NCI-H345 treated with DMSO at 0.1 percent for 48 hours (cell line): Measurements from ENCODE around the gene BTRC.

Experiments
- DNase-seq: peaks from one replicate; lab custom pipeline; 2025; ENCODE audit not compliant: unreplicated experiment; lab: John Stamatoyannopoulos, UW

The BTRC gene

DNA sequence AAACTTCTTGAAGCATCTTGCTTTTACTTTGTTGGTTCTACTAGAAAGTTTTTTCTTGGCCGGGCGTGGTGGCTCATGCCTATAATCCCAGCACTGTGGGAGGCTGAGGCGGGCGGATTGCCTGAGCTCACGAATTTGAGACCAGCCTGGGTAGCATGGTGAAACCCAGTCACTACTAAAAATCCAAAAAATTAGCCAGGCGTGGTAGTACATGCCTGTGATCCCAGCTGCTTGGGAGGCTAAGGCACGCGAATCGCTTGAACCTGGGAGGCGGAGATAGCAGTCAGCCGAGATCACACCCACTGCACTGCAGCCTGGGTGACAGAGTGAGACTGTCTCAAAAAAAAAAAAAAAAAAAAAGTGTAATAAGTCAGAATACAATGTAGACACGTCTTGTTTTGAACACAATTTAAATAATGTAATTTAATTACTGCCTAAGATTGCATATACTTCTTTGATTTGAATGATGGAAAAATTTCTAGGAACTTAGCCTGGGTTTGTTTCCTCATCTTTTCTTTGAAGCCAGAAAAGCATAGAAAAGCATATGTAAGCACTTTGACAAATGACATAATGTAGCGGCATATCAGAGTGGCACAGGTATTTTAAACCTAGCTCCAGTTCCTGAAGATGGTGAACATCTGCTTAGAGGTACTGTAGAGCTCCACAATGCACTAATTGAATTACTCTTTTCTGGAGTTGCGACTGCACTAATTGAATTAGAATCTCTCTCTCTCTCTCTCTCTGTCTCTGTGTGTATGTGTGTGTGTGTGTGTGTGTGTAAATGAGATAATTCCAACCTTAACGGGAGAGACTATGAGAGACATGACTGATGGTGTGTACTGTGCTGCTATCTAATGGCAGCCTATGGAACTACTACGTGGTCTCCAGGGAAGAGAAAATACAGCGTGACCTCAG is 87.8 kb downstream of the BTRC start:
- DNase-seq, result peak; percentile 22

DNA sequence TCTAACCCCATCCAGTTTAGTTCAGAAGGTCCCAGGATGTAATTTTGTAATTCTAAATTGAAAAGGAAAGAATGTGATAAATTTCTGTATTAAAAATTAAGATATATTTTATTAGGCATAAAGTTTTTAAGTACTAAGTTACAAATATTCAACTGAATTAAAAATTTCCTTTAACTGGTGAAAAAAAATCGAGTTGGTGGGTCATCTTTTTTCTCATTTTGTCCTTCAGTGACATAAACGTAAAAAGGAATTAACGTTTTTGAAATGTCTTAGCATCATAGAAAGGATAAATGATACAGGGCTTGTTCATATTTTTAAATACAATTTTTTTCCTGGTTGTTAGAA is 88.5 kb downstream of the BTRC start:
- DNase-seq, result no peak

DNA sequence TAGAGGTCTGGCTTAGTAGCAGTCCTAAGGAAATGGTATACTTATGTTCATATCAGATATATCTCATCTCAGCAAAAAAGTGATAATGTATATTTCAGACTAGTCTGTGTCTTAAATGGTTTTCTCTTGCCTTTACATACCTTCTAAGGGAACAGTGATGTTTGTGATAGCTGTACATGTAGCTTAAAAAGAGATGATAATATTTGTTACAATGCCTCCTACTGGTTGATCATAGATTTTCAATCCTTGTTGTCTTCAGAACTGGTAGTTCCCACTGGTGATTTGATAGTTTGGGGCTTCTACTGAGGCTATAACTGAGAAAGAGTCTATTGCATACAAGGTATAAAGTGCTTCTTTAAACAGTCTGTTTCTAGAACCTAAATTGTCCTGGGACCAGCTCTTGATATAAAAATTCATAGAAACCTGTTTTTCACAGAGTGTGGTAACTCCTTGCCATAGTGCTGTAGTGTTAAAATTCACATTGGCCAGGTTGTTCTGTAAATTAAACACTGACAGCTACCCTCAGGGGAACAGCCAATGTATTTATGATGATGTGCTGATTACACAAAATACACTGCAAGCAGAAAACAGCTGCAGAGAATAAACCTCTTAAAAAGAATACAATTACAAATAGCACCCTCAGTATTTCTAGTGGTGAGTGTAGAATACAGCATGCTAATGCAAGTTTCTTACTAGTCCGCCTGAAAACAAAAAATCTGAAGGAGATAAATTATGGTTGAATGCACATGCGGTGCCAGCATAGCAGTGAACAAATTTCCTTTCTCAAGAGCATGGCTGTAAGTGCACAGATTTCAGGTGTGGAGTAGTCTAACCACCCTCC is 90.3 kb downstream of the BTRC start:
- peak; percentile 0 for DNase-seq

DNA sequence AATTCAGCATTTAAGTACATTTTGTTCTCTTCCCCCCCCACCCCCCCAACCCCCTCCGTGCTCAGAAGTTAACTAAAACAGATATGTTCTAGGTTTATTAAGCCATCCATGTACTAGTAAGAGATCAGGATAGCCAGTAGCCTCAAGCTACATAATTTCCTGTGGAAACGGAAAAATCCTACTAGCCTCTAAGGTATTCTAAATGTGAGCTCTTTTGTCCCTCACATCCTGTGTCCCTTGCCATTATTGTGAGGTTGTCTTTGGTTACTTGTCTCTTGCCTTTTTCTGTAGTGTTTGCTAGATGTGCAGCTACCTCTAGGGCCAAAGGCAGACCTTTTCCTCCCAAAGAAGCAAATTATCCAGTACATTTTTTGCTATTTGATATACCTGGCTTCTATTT is 92.1 kb downstream of the BTRC start:
- no peak for DNase-seq

DNA sequence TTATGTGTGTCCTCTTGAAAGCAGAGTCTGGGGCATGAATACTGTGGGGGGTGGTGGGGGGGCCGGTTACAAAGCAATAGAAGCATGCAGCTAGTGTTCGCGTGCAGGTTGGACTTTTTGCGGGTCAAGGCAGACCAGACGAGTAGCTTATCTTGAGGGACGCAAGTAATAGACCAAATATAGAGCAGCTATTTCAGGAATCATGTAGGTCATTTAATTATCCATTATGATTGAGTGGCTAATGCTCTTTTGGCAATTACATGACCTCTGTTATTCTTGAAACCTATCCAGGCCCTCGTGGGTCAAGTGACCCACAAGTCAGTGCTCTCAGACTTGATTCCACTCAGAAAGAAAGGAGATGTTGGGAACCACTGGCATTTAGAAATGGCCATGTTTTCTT is 93.0 kb downstream of the BTRC start:
- DNase-seq, result no peak

DNA sequence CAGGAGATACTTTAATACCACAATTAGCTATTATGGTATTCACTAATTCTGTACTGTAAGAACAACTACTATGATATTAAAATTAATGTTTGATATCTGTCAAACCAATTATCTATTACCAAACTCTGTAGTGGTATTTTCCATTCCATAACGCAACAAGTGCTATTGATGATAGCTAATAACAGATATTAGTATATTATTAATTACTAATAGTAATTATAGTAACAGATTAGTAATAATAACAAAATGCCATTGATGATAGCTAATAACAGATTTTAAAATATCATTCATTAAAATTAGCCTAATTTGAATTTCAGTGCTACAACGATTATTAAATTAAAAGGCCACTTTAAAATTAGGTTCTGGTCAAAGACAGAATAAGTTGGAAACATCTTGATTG is 93.5 kb downstream of the BTRC start:
- no peak for DNase-seq

DNA sequence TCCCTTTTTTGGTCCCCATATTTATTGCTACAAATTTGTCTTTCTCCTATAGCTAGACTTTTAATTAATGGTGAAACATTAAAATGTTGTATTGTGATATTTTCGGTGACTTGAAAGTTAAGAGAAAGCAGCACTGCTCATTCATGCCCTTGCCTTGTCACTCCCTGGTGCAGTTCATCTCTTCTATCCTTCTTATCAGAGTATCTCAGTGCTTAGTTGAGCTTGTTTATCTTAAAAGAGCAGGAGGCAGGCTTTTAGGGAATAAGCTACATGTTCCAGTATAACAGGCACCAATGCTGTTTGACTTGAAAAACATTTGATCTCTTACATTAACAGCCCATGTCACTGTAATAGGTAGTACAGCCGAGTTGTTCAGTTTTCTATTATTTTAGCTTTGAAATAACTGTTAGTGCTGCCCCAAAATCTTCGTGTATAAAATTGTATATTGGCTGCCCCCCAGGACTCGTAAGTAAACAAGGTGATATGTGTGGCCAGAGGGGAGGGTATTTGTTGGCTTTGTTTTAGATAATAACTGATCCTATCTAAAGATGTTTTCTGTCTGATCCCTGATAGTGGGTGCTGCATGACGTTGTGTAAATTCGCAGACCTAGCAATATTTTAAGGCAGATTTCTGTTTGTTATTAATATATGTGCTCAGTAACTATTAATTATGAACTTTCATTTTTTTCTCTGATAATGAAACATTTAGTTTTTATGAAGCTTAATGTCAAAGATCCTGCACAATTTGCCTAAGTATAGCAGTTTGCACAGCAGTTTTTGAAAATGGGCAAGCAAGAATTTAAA is 96.5 kb downstream of the BTRC start:
- no peak for DNase-seq

DNA sequence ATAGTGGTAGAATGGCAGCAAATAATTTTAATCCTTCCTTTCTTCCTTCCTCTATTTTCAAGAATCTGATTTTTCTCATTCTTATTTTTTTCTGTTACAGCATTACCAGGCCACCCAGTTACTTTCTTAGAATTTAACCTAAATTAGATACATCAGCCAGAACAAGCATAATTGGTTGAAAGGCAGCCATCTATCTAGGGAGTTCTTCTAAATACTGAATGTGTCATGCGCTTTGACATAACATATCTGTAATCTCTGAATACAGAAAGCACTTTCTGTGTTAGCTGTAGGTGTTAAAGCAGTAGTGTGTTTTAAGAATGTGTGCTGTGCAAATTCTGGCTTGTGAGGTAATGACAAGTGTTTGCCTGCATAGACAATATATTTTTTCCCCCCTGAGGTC is 97.3 kb downstream of the BTRC start:
- no peak for DNase-seq

DNA sequence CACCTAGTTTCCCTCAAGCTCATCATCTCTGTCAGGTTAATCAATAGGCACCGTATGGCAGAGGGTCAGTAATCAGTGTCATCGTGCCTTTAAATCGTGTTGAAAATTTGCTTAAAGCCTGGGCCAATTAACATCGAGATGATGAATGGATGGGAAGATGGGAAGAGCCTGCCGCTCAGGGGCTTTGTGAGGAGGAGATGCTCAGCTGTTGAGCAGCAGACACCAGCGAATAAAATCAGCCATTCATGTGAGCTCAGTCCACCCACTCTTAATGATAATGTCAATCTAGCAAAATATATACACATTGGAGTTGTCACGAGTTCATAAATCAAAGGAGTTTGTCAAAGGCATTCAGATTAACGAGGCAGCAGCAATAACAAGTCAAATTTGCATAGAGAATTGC is 97.7 kb downstream of the BTRC start:
- no peak for DNase-seq

DNA sequence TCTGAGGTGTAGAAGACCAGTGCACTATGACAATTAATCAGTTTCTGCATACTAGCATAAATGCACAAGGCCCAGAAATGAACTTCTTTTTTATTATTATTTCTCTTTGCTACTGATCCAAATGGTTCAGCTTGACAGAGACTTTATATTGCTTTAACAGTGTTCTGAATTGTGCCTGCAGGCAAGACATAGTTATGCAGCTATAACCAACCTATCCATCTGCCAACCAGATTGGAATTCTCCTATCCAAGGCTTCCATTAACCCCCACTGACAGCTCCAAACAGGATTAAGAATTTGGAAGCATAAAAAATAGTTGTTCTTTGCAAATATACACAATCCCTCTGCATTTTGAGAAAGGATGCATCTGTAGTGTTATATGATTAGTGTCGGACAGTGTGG is 98.2 kb downstream of the BTRC start:
- no peak for DNase-seq

DNA sequence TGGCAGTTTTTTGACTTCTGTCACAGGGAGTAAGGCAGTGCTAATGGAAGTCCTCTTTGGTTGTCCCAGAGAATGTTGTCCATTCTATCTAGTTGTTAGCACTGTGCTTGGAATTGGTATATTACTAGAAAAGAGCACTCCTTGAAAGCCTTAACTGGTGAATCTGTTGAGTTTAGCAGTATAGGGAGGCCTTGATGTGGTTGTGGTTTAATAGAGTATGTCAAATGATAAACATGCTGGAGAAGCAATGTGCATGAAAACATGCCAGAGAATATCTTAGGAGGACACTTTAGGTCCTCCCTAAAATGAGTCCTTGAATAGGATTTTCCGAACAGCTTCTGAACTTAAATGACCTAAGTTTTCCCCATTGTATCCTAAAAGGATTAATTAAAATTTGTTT is 98.6 kb downstream of the BTRC start:
- no peak for DNase-seq

DNA sequence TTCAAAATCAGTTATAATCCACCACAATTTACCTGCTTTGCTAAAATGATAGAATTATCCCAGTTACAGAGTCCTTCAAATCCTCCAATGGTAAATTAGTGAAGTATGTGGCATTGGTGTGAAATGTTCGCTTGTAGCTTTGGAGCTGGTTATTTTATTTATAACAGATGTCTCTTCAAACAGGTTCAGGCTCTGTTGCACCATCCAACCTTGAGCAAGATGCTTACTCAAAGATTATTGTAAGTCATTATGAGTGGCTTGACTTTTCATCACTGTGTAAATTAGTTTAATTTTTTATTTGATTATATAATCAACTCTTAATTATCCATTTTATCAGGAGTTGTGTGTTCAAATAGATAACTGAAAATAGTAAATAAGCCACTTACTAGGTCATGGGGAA is 99.4 kb downstream of the BTRC start:
- DNase-seq, result no peak

DNA sequence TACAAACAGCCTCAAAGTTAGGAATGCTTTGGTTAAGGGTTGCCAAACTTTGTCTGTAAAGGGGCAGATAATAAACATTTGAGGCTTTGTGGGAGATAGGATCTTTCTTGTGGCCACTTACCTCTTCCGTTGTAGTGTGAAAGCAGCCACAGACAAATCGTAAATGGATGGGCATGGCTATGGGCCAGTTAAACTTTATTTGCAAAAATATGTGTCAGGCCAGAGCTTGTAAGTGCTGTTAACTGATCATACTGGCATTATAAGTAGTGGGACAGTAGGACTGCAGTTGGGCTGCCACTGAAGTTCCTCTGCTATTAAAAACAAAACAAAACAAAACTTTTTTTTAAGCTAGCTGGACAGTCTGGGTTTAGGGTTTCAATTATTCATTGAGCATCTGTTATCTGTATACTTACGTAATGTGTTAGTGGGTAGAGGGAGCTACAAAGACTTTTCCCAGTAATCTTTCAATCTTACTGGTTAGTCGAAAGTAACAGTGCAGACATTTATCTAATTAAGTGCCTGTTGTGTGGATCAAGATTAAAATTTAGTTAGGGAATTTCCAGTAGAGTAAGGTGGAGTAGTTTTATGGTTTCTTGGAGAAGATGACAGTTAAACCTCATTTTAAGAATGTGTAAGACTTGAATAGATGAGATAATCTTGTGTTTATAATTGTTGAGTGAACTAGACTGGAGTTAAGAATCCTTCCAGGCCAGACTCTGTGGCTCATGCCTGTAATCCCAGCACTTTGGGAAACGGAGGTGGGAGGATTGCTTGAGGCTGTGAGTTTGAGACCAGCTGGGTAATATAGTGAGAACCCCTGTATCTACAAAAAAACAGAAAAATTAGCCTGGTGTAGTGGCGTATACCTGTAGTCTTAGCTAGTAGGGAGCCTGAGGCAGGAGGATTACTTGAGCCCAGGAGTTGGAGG is 100.1 kb downstream of the BTRC start:
- DNase-seq, result no peak

DNA sequence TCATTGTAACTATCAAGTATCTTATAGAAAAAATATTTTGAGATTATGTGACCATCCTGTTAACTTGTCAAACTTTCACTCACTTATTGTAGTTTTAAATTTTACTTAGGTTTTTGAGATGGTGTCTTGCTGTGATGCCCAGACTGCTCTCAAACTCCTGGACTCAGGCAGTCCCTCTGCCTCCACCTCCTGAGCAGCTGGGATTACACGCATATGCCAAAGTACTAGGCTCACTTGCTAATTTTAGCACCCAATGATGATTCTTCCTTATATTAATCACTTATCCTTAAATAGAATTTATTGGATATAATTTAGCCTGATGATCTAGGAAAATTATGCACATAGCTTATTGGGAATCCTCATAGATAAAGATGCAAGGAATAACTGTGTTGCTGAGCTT is 104.9 kb downstream of the BTRC start:
- no peak for DNase-seq

DNA sequence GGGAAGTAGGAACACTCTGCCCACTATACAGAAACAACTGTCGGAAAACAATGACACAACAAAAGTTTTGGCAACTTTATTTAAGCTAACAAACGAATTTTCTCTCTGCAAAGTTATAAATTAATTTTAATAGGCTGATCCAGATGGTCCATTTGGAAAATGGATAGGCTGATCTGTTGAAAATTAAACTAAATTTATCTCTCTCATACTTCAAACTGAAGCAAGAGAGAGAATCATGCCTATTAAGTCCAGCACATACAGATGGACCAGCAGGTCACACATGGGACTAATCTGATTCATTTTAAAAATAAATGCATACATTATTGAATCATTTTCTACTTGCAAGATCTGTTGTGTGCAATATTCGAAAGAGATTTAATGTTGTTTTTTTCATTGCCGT is 110.1 kb downstream of the BTRC start:
- no peak for DNase-seq

DNA sequence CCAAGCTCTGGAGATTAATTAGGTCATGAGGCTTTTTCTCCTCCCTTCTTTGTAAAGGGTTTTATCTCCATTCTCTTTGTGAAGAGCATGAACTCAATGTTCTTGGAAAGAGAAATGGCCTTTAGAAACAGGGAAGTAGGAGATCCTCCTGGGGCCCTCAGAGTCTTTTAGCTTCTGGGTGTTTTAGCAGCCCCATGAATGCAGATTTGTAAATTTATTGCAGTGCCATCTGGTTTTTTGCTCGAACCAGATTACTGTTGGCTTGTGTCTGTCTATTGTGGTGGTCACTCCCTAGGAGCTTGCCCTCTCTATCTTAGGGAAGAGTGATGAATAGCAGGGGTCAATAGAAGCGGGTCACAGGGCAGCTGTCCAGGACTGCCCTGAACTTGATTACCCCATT is 110.6 kb downstream of the BTRC start:
- no peak for DNase-seq

DNA sequence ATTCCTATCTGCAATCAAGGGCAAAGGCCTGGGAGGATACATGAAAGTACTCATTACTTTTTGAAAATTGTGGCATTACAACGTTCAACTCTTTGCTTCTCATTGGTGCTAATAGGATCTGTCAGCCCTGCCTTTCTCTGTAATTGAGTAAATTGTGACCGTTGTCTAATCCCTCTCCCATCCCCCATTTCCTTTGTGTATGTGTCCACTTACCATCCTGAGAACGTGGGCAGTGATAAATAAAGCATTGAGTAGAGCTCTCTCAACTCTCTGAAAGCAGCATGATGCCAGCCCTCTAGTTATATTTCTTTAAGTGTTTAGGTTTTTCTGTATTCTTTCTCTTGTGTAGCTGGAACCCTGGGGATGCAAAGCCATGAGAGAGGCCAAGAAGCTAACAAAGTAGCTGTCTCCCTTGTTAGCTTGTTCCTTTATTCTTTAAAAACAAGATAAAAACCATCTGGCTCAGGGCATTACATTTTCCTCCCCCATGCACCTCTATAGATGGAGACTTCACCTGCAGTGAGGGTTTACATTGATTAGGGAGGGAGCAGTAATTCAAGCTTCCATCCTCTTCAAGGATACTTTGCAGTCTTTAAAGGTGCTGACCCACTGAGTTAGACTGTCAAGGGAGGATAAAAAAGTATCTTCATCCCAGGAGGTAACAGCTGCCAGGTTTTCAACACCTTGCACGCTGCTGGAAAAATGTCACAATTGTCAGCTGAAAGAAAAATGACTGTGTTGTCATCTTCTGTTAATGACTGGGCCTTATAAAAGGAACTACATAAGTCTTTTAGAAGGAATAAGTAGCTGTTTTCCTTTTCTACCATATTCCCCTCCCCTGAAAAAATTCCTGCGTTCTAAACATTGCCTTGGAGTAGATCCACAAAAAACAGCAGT is 112.3 kb downstream of the BTRC start:
- DNase-seq, result peak; percentile 21

DNA sequence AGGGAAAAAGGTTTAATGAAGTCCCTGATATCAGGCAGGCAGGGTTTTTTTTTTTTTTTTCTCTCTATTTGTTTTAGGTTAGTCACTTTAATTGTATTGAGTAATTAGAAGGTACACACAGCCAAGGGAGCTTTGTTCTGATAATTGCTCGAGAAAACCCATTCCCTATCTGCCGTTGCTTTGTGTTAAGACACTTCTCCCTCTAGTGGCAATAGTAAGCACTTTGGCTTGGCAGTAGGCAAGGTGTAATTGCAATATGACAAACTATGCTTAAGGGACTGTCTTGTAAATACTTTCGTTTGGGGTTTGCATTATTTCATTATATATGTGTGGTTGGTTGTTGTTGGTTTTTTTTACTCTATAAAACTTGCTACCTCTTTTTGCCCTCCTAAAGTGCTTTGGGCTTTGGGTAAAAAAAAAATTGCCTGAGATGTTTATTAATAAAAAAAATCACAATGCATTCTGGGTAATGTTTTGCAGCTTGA is 113.4 kb downstream of the BTRC start:
- peak; percentile 37 for DNase-seq

DNA sequence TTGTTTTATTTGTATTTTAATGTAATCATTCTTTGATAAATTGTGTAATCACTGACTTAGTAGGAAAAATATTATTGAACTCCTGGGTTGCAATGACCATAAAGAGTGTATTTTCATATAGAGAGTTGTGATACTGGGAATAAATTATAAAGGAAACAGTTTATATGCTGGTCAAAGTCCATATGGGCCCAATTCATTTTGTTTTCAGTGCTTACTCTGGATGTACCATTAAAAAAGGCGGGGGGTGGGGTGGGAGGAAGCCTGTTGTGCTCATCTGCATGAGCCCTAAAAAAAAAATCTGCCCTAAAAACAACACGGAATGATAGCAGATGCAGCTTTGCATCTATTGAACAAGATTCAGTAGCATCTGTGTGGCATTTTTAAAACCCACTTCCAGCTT is 114.2 kb downstream of the BTRC start:
- DNase-seq, result no peak
